Stimulated activated CD4-positive, alpha-beta T cell treated with anti-CD3 and anti-CD28 coated beads, Interleukin-12 subunit alpha, Interleukin-12 subunit beta, amount 100 ng/mL, for 24 hours (primary cell): Measurements from ENCODE around the gene UACA.
"Not testable (repeated sequence)": the region's sequence is repeated elsewhere in the genome, so short reads cannot be mapped to it uniquely, and the experiment has no call there.

Experiments
- DNase-seq, 2 experiments: peaks; one replicate each; pipeline ENCODE4 v3.0.0-alpha.2; 2020; ENCODE audit warnings: low read depth in 2 of 2

The UACA gene

DNA sequence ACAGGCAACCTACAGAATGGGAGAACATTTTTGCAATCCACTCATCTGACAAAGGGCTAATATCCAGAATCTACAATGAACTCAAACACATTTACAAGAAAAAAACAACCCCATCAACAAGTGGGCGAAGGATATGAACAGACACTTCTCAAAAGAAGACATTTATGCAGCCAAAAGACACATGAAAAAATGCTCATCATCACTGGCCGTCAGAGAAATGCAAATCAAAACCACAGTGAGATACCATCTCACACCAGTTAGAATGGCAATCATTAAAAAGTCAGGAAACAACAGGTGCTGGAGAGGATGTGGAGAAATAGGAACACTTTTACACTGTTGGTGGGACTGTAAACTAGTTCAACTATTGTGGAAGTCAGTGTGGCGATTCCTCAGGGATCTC lies 100.3 kb downstream of the UACA start:
- DNase-seq = not testable (repeated sequence)

DNA sequence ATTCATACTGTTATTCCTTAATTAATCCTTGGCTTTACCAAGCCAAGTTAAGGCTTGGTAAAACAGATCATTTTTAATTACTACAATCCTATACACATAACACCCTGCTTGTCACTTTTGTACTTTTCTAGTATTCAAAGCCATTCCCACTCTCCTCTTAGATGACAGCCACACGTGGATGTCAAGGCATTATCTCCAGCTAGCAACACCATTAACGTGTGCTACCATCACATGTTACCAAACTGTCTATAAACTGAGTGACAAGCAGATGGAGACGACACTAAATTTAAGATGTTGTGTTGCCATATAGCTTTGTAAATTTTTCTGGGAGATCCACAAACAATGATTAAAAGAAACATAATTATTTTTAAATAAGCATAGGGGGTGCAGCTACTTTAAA lies 103.7 kb downstream of the UACA start:
- DNase-seq = no peak

DNA sequence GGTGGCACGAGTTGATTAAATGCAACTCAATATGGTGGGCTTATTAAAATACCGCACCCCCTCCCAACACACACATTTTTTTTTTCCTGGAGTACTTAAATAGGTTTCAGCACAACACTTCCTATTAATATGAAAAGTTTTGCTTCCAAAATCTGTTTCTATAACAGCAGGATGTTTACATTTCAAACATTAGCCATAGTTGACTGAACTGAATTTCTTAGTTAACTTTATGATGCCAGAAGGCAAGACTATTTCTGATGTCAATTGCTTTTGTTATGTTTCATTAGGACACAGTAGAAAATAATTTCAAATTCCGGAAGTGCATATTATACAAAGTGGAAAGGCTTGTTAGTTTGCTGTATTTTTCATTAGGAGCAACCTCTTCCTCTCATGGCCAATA lies 104.7 kb downstream of the UACA start:
- DNase-seq = no peak

DNA sequence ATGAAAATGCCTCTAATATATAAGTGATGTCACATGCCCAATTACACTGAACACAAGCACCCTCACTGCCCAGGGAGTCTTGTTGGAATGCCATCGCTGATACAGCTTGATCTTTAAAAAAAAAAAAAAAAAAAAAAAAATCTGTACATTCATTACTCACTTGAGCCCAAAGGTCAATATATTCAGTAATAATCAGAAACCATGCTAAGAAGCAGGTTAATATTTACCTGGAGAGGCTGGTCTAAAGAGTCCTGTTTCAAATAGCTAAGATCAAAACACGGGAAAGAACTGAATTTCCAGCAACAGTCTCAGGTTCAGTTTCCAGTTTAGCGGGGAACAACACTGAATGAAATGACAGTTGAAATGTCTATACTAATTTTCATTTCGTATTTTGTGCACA lies 109.9 kb downstream of the UACA start:
- no peak for DNase-seq

DNA sequence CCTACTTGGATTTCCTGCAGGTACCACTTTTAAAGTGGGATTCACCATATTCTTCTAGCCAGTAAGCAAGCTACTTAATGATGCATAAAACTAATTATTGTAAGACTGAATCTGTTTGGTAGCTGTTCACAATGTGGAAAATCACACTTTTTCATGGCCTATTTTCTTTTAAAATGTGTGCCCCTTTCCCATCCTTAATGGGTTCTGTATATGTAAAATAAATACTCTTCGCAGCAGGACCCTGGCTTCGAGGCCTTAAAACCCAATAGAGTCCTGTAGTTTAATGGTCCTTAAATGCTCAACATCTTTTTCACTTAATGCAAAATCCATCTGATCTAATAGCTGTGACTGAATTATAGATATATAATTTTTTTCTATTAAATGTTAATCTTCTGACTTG lies 111.0 kb downstream of the UACA start:
- DNase-seq = no peak

DNA sequence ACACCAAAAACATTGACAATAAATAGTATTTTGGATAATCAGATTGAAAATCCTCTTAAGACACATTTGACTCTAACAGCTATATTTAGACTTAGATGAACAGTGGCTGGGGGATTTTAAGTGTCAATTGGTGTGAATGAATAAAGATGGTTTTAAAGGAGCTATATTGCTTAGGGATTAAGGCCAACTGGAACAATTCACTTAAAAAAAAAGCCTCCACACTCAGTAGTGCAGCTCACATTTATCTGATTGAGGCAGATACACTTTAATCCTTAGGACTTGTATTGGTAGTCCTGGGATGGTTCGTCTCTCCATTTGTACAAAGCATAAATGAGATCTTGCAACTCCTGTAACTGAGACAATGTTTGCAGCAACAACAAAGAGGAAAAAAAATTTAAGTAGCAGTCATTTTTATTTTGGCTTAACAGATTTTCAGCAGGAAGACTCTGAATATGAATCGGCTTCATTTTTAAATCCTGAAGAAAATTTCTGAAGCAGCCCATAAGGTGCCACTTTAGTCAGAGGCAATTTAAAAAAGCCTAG lies 112.0 kb downstream of the UACA start:
- no peak for DNase-seq

DNA sequence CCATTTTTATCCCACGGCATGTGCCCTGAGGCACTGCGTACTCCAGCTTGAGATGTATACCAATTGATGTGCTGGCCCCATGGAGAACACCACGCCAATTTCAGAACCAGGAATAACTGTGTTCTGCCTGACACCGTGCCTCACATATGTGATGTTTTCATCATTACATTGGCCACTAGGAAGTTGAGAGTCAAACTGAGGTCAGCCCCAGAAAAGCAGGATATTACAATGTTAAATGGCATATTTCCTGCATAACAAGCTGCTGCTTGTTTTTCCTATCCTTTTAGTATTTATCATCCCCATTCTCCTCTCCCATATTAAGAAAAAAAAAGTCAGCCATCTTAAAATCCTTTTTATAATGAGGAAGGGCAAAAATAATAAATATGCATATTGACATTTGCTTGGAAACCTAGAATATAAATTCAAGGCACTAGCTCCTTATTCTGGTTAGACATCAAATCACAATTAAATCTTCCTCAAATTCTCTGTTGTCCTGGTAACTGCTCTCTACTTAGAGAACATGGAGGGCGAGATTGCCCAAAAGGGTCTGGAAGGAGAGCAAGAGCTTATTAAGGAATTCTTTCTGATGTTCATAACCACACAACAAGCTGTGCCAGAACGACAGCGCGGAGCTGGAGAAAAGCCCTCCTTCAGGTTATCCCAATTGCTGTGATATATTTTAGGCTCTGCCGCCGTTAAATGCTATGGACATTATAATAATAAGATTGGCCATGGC lies 112.6 kb downstream of the UACA start:
- no peak for DNase-seq

DNA sequence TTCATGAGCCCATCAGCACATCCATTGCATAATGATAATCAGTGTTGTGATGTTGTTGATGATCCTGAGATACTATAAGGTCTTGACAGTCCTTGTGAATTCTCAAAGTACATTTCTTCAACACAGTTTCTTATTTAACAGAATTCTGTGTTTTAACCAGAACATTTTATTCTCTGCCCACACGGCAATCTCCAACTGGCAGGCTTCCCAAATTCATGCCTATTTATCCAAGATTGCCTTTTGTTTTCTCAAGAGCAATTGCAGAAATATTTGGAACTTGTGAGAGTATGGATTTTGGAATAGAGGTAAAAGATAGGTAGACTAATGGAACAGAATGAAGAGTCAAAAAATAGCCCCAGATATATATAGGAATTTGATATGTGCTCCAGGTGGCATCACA lies 116.0 kb downstream of the UACA start:
- DNase-seq = no peak

DNA sequence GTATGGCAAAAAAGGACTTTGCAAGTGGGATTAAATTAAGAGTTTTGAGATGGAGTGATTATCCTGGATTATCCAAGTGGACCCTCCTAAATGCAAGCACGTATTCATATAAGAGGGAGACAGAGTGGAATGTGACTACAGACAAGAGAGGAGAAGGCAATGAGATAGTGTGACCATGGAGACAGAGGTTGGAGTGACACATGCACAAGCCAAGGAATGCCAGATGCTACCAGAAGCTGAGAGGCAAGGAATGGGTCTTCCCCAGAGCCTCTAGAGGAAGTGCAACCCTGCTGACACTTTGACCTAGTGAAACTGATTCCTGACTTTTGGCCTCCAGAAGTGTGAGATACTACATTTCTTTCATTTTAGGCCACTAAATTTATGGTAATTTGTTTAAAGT lies 117.2 kb downstream of the UACA start:
- no peak for DNase-seq

DNA sequence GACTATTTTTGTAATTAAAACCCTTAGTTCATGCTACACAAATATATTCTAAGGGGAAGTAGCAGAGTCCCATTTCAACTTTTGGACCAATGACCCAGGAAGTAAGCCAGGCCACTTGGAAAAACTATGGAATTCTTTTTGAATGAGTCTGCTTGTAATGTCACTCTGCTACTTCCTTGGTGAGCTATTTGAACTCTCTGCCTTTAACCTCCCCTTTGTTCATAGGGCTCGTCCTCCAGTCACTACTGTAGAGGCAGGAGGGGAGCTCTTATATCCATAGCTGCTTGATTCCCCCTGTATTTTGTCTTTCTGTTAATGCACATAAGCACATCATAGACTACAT lies 119.6 kb downstream of the UACA start:
- no peak for DNase-seq

DNA sequence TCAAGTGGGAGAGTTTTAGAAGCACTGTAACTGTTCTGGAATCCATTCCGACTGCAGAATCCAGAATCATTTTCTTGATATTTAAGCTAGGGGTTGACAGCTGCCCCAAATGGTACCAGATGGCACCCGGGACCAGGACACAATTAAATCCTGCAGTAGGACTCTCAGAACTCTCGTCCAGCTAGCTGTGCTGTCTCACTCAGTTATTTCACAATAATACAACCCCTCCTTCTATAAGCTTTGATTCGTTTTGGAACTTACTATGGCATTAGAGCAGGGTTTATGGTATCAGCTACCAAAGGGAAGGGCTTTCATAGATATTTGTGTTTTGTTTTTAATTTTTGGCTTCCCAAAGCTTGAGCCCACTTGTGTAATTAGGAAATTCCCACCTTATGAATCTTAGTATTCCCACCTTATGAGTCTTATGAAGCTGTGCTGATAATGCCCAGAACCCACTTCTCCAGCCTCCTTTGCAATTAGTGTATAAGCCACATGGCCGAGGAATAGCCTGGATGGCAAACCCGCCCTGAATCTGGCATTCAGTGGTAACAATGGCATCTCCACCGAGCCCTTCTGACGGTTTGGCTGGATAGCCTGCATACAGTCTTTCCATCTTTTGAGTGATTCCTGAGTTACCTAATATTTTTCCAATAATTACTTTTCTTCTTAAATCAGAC lies 120.1 kb downstream of the UACA start:
- no peak for DNase-seq

DNA sequence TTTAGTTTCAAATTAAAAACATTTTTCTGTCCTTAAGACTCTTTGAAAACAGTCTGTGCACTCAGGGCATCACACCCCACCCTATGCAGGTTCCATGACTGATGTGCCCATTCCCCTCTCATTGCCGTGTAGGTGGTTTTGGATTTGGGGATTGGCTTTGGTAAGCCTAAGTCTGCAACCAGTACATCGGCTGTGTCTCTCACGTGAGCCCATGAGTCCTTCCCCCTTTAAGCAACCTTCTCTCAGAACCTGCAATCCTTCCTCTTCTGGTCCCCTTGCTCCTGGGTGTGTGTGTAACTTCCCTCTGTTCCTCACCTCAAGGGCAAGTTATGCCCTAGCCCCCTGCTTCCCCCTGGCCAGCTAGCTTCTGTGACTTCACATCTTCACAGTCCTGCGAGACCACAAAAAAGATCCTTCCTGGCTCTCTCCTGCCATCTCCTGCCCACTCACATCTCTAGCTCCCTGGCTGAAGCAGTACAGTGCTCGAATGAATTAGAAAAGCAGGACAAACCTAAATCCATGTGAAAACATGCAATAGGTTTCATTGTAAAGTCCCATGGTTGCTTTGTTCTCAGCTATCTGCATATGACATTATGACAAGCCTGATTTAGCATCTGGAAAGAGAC lies 126.7 kb downstream of the UACA start:
- DNase-seq = no peak

DNA sequence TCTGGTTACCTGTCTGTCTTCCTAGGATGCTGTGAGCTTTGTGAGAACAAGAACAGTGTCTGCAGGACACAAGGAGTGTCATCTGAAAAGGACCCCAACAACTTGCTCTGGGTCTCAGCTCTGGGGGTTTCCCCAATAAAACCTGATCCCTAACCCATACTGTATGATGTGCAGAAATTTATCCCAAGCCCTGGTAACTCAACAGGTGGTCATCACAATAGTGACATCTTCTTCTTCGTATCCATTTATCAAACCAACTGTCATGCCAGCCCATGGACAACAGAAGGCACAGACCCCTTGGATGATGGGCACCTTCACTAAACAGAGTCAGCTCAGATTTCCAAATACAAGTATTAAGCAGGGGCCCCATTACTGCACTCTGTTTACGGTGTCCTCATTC lies 127.5 kb downstream of the UACA start:
- no peak for DNase-seq

DNA sequence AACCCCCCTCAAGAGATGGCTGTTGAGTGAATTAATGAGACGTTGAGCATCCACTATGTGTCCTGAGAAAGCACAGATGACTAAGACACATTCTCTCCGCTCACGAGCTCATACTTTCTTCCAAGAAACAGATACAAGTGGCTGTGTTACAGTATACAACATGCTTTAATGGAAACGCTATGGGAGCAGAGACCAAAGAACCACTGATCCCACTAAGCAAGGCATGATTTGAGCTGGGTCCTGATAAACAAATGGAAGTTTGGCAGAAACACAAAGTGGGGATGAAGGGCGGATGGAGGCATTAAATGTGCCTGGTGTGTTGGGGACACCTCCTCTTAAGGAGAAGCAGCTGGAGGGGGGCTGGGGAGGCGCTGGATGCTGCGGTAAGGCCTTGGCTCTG lies 129.4 kb downstream of the UACA start:
- DNase-seq = no peak

DNA sequence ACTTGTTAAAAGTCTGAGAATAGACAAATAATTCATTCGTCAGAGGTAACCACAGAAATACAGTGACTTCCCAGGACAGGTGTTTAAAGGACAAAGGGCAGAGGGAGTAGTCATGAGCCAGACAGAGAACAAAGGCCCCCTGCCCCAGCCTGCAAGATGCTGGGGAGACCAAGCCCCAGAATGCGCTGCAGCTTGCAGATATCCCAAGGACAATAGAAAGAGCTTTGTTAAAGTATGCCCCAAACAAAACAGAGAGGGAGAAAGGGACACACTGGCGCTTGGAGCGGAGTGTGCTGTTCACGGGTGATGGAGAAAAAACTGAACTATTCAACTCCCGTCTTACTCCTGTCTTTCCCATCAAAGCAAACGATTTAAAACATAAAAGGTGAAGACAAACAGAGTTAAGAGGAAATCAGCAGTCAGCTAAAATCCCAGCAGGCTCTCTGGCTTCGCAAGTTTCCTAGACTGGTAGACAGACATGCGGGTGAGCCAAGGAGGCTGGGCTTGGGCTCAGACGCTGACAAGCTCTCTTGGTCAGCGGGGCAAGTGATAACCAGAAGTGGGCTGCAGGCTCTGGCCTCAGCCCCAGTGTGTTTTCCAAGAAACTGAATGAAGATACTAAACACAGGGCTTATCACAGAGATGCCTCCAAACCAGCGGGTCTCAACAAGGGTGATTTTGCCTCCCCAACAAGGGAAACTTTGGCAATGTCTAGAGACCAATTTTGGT lies 130.1 kb downstream of the UACA start:
- no peak for DNase-seq

DNA sequence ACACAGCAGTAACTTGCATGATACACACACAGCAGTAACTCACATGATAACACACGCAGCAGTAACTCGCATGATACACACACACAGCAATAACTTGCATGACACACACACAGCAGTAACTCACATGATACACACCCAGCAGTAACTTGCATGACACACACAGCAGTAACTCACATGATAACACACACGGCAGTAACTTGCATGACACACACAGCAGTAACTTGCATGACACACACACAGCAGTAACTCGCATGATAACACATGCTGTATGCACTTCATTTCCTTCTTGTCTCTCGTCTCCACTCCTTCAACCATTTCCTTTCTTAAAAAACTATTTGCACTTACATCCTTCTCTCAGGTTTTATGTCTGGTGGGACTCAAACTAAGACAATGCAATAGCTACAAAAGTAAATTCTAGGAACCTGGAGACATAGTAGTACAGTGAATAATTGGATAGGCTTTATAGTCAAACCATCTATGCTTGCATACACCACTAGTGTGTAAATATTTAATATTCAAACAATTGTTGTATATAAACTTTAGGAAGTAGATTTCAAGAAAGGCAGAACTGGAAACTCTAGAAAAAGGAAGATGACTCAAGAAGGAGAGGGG lies 130.8 kb downstream of the UACA start:
- DNase-seq = no peak

DNA sequence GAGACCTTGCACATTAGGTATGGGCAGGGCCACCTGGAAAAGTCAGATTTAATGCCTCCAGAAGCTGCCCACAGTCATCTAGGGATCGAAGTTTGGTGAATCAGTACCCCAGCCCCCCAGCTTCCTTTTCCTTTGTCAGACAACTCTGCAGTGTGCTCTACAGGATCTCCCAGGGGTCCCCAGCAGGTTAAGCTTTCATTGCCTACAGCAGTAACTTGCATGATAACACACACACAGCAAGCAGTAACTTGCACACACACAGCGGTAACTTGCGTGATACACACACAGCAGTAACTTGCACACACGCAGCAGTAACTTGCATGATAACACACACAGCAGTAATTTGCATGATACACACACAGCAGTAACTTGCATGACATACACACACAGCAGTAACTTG lies 131.3 kb downstream of the UACA start:
- no peak for DNase-seq

DNA sequence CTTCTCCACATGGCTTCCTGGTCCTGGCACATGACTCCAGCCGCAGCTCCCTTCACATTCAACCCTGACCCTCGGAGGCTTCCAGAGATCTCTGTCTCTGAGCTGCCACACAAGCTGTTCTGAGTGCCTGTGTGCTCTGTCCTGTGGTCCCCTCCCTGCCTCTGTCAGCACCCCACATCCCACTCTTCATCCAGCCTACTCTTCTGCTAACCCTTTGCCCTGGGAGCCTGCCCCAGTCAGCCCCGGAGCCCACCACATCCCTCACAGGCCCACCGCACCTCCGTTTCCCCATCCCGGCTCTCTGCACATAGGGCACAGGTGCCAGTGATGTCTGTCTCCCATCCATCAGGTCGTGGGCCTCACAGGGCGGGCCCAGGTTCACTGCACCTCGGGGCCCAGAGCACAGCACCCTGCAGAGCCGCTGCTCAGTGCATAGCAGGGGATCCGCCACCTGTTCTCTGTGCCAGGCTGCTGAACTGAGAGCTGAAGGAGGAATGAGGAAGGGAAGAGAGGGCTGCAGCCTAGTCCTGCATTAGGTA lies 133.6 kb downstream of the UACA start:
- no peak for DNase-seq

DNA sequence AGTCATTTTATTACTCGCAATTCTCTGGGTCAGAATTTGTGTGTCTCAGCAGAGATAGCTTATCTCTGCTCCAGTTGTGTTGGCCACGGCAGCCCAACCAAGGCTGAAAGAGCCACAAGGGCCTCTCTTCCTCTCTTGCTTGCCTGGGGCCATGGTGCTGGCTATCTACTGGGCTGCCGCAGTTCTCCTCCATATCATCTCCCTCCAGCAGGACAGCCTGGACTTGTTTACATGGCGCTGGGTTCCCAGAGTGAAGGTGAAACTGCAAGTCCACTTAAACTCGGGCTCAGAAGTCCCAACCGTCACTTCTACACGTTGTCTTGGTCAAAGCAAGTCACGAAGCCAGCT lies 134.8 kb downstream of the UACA start:
- no peak for DNase-seq

DNA sequence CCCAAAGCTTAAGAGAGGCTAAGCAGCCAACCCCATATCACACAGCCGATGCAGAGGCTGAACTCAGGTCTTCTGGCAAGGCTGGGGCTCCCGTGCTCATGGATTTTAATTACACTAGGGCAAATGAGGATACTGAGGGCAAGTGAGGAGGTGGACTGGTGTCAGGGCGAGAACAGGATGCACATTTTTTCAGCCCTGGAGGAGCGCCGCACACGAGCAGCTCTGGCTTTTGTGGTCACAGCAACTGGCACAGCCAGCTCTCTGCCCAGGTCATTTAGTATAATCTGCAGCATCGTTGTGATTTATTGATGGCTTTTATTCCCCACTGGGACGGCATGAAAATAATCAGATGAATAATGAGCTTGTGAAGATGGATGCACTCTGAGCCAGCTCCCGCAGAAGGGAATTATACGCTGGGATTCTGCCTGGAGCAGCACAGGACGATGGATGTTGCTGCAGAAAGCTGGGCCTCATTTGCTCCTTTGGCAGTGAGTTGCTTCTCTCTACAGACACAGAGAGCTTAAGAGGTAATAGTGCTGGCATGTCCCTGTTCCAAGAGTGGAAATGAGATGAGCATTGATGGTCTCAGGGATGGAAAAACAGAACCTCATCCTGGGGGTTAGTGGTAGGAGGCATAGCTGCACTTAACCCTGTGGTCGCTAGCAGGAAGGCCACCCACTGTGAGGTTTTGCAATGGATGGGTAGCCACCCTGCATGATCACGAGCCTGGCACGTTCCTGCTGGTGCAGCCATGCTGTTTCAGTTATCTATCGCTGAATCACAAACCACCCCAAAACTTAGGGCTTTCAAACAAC lies 135.4 kb downstream of the UACA start:
- no peak for DNase-seq

DNA sequence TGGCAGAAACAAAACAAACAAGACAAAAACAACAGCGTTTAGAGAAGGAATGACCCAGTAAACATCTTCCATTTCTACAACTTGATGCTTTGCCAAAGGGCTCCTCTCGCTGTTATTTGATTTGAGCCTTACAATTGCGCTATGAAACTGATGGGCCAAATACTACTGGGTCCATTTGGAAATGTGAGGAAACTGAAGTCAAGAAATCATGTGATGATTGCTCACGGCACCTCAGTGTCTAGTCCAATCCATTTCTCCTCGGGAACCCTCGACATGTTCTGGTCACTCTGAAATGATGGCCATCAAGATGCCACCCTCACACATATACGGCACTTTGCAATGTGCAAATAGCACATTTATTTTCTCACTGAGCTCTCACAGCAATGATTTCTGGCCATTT lies 136.0 kb downstream of the UACA start:
- no peak for DNase-seq
